Thoracic aorta (tissue), 2 donors: ENCODE data around the gene URB2. TPM values are rescaled to one million over a fixed set of nuclear protein-coding genes. Genes with fewer than 3 reads are reported as not detected.
A peak's percentile ranks its signal among the peaks of the same experiment; 100 is the strongest.

Experiments used
- ATAC-seq: fragments of 150-250 bp; one replicate; pipeline ENCODE4 v1.8.0; 2017; ENCODE audit warnings: low read depth; ENCODE audit not compliant: insufficient number of reproducible peaks, low FRiP score
- DNase-seq: peaks from one replicate; pipeline ENCODE4 v3.0.0-alpha.2; 2020; ENCODE audit warnings: low spot score
- H3K27ac ChIP-seq, 2 donors: fragments of 200-600 bp; sonication (generic); 1 replicate in 1 of 2; 2 replicates in 1 of 2; pipeline ENCODE4 v1.5.1; 2016; ENCODE audit warnings: mild to moderate bottlenecking in 2 of 2, moderate library complexity in 2 of 2
- H3K27me3 ChIP-seq: fragments of 200-600 bp; sonication (generic); replicated peaks from 2 replicates; pipeline ENCODE4 v1.6.0; 2016; ENCODE audit warnings: mild to moderate bottlenecking; ENCODE audit not compliant: insufficient read depth
- H3K36me3 ChIP-seq: fragments of 200-600 bp; sonication (generic); one replicate; pipeline ENCODE4 v1.5.1; 2016
- H3K4me1 ChIP-seq, 2 donors: fragments of 200-600 bp; sonication (generic); 1 replicate in 1 of 2; 2 replicates in 1 of 2; pipeline versions ENCODE4 v1.5.1 to v1.6.0; 2016; ENCODE audit warnings: low read depth in 2 of 2, mild to moderate bottlenecking in 1 of 2; ENCODE audit not compliant: control insufficient read depth in 1 of 2
- H3K4me3 ChIP-seq: fragments of 200-600 bp; sonication (generic); 2 replicates; pipeline ENCODE4 v1.5.1; 2016; ENCODE audit warnings: mild to moderate bottlenecking
- H3K9me3 ChIP-seq: fragments of 200-600 bp; sonication (generic); 2 replicates; pipeline ENCODE4 v1.5.1; 2016
- CTCF ChIP-seq: fragments of 200-600 bp; sonication (generic); IDR thresholded peaks from one replicate; pipeline ENCODE4 v1.5.1; 2019; ENCODE audit warnings: antibody characterized with exemption
- total RNA-seq, 2 donors: library from RNA; depleted of rRNA; stranded (reverse); fragments of >200 nt; gene quantifications; one replicate each; pipeline versions ENCODE4 v1.1.0 to v1.2.3, GENCODE V29; 2016

Gene URB2
- total RNA-seq, 2 donors from 2014 or later: 8.5 to 26.9 TPM

GRCh38 chr1:229614701-229615100 lies 11.3 kb upstream of the URB2 start:
- Histone ChIP-seq H3K27ac (no peak overlapping the region), H3K27me3 (no peaks in the 10 kb centered on the region), H3K9me3 (no peaks in the 10 kb centered on the region), H3K4me1 (peaks cover 0 to 33% of the 10 kb centered on the region in 2 donors), H3K36me3 (peaks cover 27% of the 10 kb centered on the region), H3K4me3 (no peak overlapping the region)
- TF ChIP-seq CTCF: no peak
- DNase-seq: no peak
- no peak for ATAC-seq

GRCh38 chr1:229617351-229618100 lies 8.5 kb upstream of the URB2 start:
- H3K27me3 ChIP-seq: no peaks in the 10 kb centered on the region
- DNase-seq (no peak), ATAC-seq (no peak)
- no peaks in the 10 kb centered on the region for H3K9me3 ChIP-seq
- TF ChIP-seq CTCF: no peak
- no peak overlapping the region for H3K4me3 ChIP-seq
- H3K4me1 ChIP-seq: peaks cover 10 to 56% of the 10 kb centered on the region in 2 donors
- no peak overlapping the region for H3K27ac ChIP-seq
- peaks cover 4% of the 10 kb centered on the region for H3K36me3 ChIP-seq

- H3K4me1 ChIP-seq: peaks cover 17 to 70% of the 10 kb centered on the region in 2 donors
- no peak for TF ChIP-seq CTCF
- DNase-seq (no peak), ATAC-seq (no peak)
- no peak overlapping the region for H3K27ac ChIP-seq
- no peaks in the 10 kb centered on the region for H3K9me3 ChIP-seq
- no peaks in the 10 kb centered on the region for H3K27me3 ChIP-seq
- H3K36me3 ChIP-seq: no peaks in the 10 kb centered on the region
- H3K4me3 ChIP-seq: no peak overlapping the region
Measured at GRCh38 chr1:229619002-229619401, 7.0 kb upstream of the URB2 start.

GRCh38 chr1:229619614-229620013 lies 6.4 kb upstream of the URB2 start:
- Histone ChIP-seq H3K4me1 (peaks cover 23 to 77% of the 10 kb centered on the region in 2 donors), H3K4me3 (no peak overlapping the region), H3K27me3 (no peaks in the 10 kb centered on the region), H3K9me3 (no peaks in the 10 kb centered on the region), H3K27ac (no peak overlapping the region), H3K36me3 (no peaks in the 10 kb centered on the region)
- no peak for ATAC-seq
- DNase-seq: no peak
- no peak for TF ChIP-seq CTCF

- Histone ChIP-seq H3K27me3 (no peaks in the 10 kb centered on the region), H3K27ac (no peak overlapping the region), H3K9me3 (no peaks in the 10 kb centered on the region), H3K4me1 (peaks cover 25 to 70% of the 10 kb centered on the region in 2 donors), H3K4me3 (peak overlapping the region; percentile 8), H3K36me3 (no peaks in the 10 kb centered on the region)
- no peak for DNase-seq
- ATAC-seq: no peak
- no peak for TF ChIP-seq CTCF
Measured at GRCh38 chr1:229620876-229621275, 5.2 kb upstream of the URB2 start.
